Breast epithelium (tissue), 3 donors: ENCODE data around the gene ADCY4.

ENCODE experiments used
- CTCF ChIP-seq, 3 donors: fragments of 450-650 bp; IDR thresholded peaks; one replicate each; pipeline ENCODE4 v1.5.1; 2016 to 2017; ENCODE audit warnings: antibody characterized with exemption in 3 of 3, mild to moderate bottlenecking in 3 of 3, moderate library complexity in 3 of 3
- POLR2AphosphoS5 ChIP-seq, 3 donors: sonication (generic); formaldehyde crosslinking; IDR thresholded peaks; one replicate each; pipeline ENCODE4 v1.6.1; 2017; ENCODE audit warnings: antibody characterized with exemption in 3 of 3

- no peak for TF ChIP-seq CTCF (IDR thresholded peaks at IDR 0.05)
- TF ChIP-seq POLR2AphosphoS5 (IDR thresholded peaks at IDR 0.05), result no peak
These were observed at the start of gene ADCY4 for GRCh38 chr14:24334431-24335291.
